H9 (cell line): ENCODE measurements around the gene LRMDA. TPM values are rescaled to one million over a fixed set of nuclear protein-coding genes. Genes with fewer than 3 reads are reported as not detected.

ENCODE experiments used
- DNase-seq: peaks from one replicate; pipeline ENCODE4 v3.0.0-alpha.2; 2017
- H2AFZ ChIP-seq: one replicate; pipeline ENCODE4 v1.6.1; 2013; ENCODE audit warnings: mild to moderate bottlenecking, low read length, control low read depth, moderate library complexity
- H2AK5ac ChIP-seq: 2 replicates; pipeline ENCODE4 v1.6.1; 2013; ENCODE audit warnings: low read length, control low read depth, mixed read lengths; ENCODE audit not compliant: insufficient read length
- H2BK120ac ChIP-seq: one replicate; pipeline ENCODE4 v1.6.1; 2013; ENCODE audit warnings: low read depth, mild to moderate bottlenecking, low read length, control low read depth, inconsistent platforms; ENCODE audit not compliant: poor library complexity, severe bottlenecking
- H2BK12ac ChIP-seq: 2 replicates; pipeline ENCODE4 v1.6.1; 2013; ENCODE audit warnings: low read length, control low read depth, mixed read lengths, low read depth; ENCODE audit not compliant: insufficient read length
- H2BK15ac ChIP-seq: 2 replicates; pipeline ENCODE4 v1.6.1; 2013; ENCODE audit warnings: low read depth, low read length, control low read depth
- H2BK20ac ChIP-seq: one replicate; pipeline ENCODE4 v1.6.1; 2013; ENCODE audit warnings: low read depth, mild to moderate bottlenecking, low read length, control low read depth, inconsistent platforms; ENCODE audit not compliant: poor library complexity, severe bottlenecking
- H2BK5ac ChIP-seq: 2 replicates; pipeline ENCODE4 v1.6.1; 2013; ENCODE audit warnings: low read length, control low read depth, mixed read lengths; ENCODE audit not compliant: insufficient read length
- H3K14ac ChIP-seq: 2 replicates; pipeline ENCODE4 v1.6.1; 2013; ENCODE audit warnings: low read length, control low read depth; ENCODE audit not compliant: insufficient read depth
- H3K18ac ChIP-seq: 2 replicates; pipeline ENCODE4 v1.6.1; 2013; ENCODE audit warnings: low read depth, mild to moderate bottlenecking, mixed read lengths, low read length, control low read depth; ENCODE audit not compliant: insufficient read length
- H3K23ac ChIP-seq: 2 replicates; pipeline ENCODE4 v1.6.1; 2013; ENCODE audit warnings: low read length, control low read depth, mixed read lengths, low read depth; ENCODE audit not compliant: insufficient read length
- H3K23me2 ChIP-seq: 2 replicates; pipeline ENCODE4 v1.6.1; 2013; ENCODE audit warnings: low read depth, mild to moderate bottlenecking, mixed read lengths, low read length, control low read depth; ENCODE audit not compliant: insufficient read length, poor library complexity, severe bottlenecking
- H3K27ac ChIP-seq: 2 replicates; pipeline ENCODE4 v1.5.1; 2013; ENCODE audit warnings: low read length, control low read depth, mixed read lengths, low read depth; ENCODE audit not compliant: insufficient read length
- H3K27me3 ChIP-seq: 2 replicates; pipeline ENCODE4 v1.6.1; 2013; ENCODE audit warnings: low read length, control low read depth, inconsistent platforms; ENCODE audit not compliant: insufficient read depth
- H3K4ac ChIP-seq: 2 replicates; pipeline ENCODE4 v1.6.1; 2013; ENCODE audit warnings: low read depth, mild to moderate bottlenecking, control low read depth, inconsistent platforms, low read length, moderate library complexity
- H3K4me1 ChIP-seq: 2 replicates; pipeline ENCODE4 v1.6.1; 2013; ENCODE audit warnings: low read length, control low read depth, inconsistent platforms; ENCODE audit not compliant: insufficient read depth
- H3K4me2 ChIP-seq: 2 replicates; pipeline ENCODE4 v1.6.1; 2013; ENCODE audit warnings: low read length, control low read depth, mixed read lengths; ENCODE audit not compliant: insufficient read length, insufficient read depth
- H3K56ac ChIP-seq: 2 replicates; pipeline ENCODE4 v1.6.1; 2013; ENCODE audit warnings: low read depth, mild to moderate bottlenecking, mixed read lengths, low read length, control low read depth; ENCODE audit not compliant: insufficient read length
- H3K79me1 ChIP-seq: 2 replicates; pipeline ENCODE4 v1.6.1; 2013; ENCODE audit warnings: low read depth, mild to moderate bottlenecking, moderate library complexity, low read length, control low read depth, inconsistent platforms; ENCODE audit not compliant: insufficient read depth, poor library complexity, severe bottlenecking
- H3K79me2 ChIP-seq: 2 replicates; pipeline ENCODE4 v1.6.1; 2013; ENCODE audit warnings: low read length, control low read depth, inconsistent platforms; ENCODE audit not compliant: insufficient read depth
- H3K9ac ChIP-seq: 2 replicates; pipeline ENCODE4 v1.6.1; 2013; ENCODE audit warnings: low read length, control low read depth, mixed read lengths; ENCODE audit not compliant: insufficient read length; ENCODE audit errors: extremely low read depth
- H3K9me3 ChIP-seq: one replicate; pipeline ENCODE4 v1.6.1; 2013; ENCODE audit warnings: low read depth, low read length, inconsistent platforms; ENCODE audit not compliant: control insufficient read depth
- H3T11ph ChIP-seq: one replicate; pipeline ENCODE4 v1.6.1; 2013; ENCODE audit warnings: mild to moderate bottlenecking, low read length, control low read depth, inconsistent platforms
- H4K20me1 ChIP-seq: one replicate; pipeline ENCODE4 v1.6.1; 2013; ENCODE audit not compliant: control insufficient read depth, insufficient read length, insufficient read depth
- H4K5ac ChIP-seq: 2 replicates; pipeline ENCODE4 v1.6.1; 2013; ENCODE audit warnings: low read depth, mild to moderate bottlenecking, mixed read lengths, low read length, control low read depth; ENCODE audit not compliant: insufficient read length
- H4K8ac ChIP-seq: replicated peaks from 2 replicates; pipeline ENCODE4 v1.6.1; 2013; ENCODE audit warnings: low read length, control low read depth, mixed read lengths, low read depth; ENCODE audit not compliant: insufficient read length
- H4K91ac ChIP-seq: 2 replicates; pipeline ENCODE4 v1.6.1; 2013; ENCODE audit warnings: low read depth, mild to moderate bottlenecking, moderate library complexity, mixed read lengths, low read length, control low read depth; ENCODE audit not compliant: insufficient read length
- H3K27ac Mint-ChIP-seq, 3 experiments: 2 replicates in 2 of 3; 3 replicates in 1 of 3; pipeline ENCODE4 v1.8.0; 2020 to 2021; ENCODE audit warnings: mixed read lengths in 3 of 3, mild to moderate bottlenecking in 1 of 3, moderate library complexity in 1 of 3
- H3K27me3 Mint-ChIP-seq: 2 replicates; pipeline ENCODE4 v1.8.0; 2021; ENCODE audit warnings: low read depth, mild to moderate bottlenecking, moderate library complexity, mixed read lengths
- H3K36me3 Mint-ChIP-seq, 3 experiments: 2 replicates in 2 of 3; 3 replicates in 1 of 3; pipeline ENCODE4 v1.8.0; 2020 to 2021; ENCODE audit warnings: low read depth in 3 of 3, mixed read lengths in 3 of 3; ENCODE audit not compliant: insufficient read depth in 1 of 3
- H3K4me1 Mint-ChIP-seq, 2 experiments: 2 replicates each; pipeline ENCODE4 v1.8.0; 2020; ENCODE audit warnings: mixed read lengths in 2 of 2
- H3K4me3 Mint-ChIP-seq, 2 experiments: 2 replicates in 1 of 2; 3 replicates in 1 of 2; pipeline ENCODE4 v1.8.0; 2020 to 2021; ENCODE audit warnings: mild to moderate bottlenecking in 2 of 2, mixed read lengths in 2 of 2, moderate library complexity in 1 of 2
- H3K9me3 Mint-ChIP-seq, 2 experiments: 2 replicates in 1 of 2; 3 replicates in 1 of 2; pipeline ENCODE4 v1.8.0; 2020; ENCODE audit warnings: mild to moderate bottlenecking in 2 of 2, mixed read lengths in 2 of 2, moderate library complexity in 1 of 2
- WGBS: extraction: QIAGEN DNeasy Blood & Tissue Kit; methylation state at CpG from one replicate; pipeline ENCODE4 v1.1.7; 2013; ENCODE audit warnings: missing lambda C conversion rate, low lambda C conversion rate, mixed read lengths; ENCODE audit not compliant: insufficient read length; ENCODE audit errors: extremely low coverage; 5-methylcytosine and 5-hydroxymethylcytosine counted together
- total RNA-seq: library from RNA; stranded (reverse); gene quantifications from 2 replicates; pipeline ENCODE4 v1.2.1, GENCODE V29; 2021
- TF ChIP-seq, protein P1 (sequence below): fragments of 200-600 bp; sonication (generic); conservative IDR thresholded peaks from 3 replicates; pipeline ENCODE4 v1.8.0; 2021; ENCODE audit warnings: antibody characterized with exemption, mild to moderate bottlenecking

Gene LRMDA
- total RNA-seq, 1 experiment from 2014 or later: 1.8 TPM

DNA sequence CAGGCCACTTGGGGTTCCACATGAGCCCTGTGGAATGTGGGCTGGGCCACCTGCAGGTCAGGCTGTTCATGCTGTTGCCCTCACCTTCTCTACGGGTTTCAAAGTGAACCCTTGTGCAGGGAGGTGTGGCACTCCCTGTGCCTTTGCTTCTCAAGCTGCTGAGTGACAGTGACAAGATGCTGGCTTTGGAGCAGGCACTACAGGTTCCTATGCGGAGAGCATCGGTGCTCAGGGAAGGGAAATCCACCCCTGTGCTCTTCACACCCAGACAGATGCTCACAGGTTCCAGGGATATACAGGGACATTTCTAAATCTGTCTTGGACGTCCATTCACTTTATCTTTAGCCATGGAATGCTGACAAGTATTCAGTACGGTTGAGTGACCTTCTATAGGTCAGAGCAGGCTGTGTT, 1005.0 kb downstream of the LRMDA start:
- Histone ChIP-seq H2BK20ac (no peak overlapping the region), H3K23me2 (no peaks in the 10 kb centered on the region), H3K23ac (no peak overlapping the region), H4K91ac (no peak overlapping the region), H4K5ac (no peak overlapping the region), H3K14ac (no peak overlapping the region), H3K27ac (no peak overlapping the region), H4K20me1 (no peaks in the 10 kb centered on the region), H3K27me3 (no peaks in the 10 kb centered on the region), H2BK120ac (no peak overlapping the region), H3K79me1 (no peaks in the 10 kb centered on the region), H3K9me3 (no peaks in the 10 kb centered on the region), H3K4me2 (no peak overlapping the region), H3K9ac (no peak overlapping the region), H3K18ac (no peak overlapping the region), H2AFZ (no peak overlapping the region), H3K4ac (no peak overlapping the region), H2BK15ac (no peak overlapping the region), H3K4me1 (peaks cover 11% of the 10 kb centered on the region), H2BK12ac (no peak overlapping the region), H3T11ph (no peak overlapping the region), H4K8ac (no peak overlapping the region), H2BK5ac (no peak overlapping the region), H3K56ac (no peak overlapping the region), H2AK5ac (no peak overlapping the region), H3K79me2 (no peaks in the 10 kb centered on the region)
- Mint-ChIP-seq H3K4me3 (no peak overlapping the region), H3K9me3 (no peaks in the 10 kb centered on the region), H3K36me3 (no peaks in the 10 kb centered on the region), H3K27ac (no peak overlapping the region), H3K27me3 (no peaks in the 10 kb centered on the region), H3K4me1 (peaks cover 16 to 19% of the 10 kb centered on the region in 2 experiments)
- no CpG with 5 or more reads among the region's 5 CpGs for WGBS
- no peak for DNase-seq
- TF ChIP-seq, protein P1, sequence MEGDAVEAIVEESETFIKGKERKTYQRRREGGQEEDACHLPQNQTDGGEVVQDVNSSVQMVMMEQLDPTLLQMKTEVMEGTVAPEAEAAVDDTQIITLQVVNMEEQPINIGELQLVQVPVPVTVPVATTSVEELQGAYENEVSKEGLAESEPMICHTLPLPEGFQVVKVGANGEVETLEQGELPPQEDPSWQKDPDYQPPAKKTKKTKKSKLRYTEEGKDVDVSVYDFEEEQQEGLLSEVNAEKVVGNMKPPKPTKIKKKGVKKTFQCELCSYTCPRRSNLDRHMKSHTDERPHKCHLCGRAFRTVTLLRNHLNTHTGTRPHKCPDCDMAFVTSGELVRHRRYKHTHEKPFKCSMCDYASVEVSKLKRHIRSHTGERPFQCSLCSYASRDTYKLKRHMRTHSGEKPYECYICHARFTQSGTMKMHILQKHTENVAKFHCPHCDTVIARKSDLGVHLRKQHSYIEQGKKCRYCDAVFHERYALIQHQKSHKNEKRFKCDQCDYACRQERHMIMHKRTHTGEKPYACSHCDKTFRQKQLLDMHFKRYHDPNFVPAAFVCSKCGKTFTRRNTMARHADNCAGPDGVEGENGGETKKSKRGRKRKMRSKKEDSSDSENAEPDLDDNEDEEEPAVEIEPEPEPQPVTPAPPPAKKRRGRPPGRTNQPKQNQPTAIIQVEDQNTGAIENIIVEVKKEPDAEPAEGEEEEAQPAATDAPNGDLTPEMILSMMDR: no peak
